G401.6 (cell line): ENCODE measurements around the gene CRY2.

Experiments
- FAIRE-seq: peaks from 2 replicates; lab custom pipeline; 2012; peaks lifted over from hg19 to GRCh38; lab: Jason Lieb, UNC

The CRY2 gene

GRCh38 chr11:45918962-45919675 lies 71.8 kb downstream of the CRY2 start:
- FAIRE-seq = no peak

- no peak for FAIRE-seq
These were observed 72.7 kb downstream of the CRY2 start for GRCh38 chr11:45919806-45920530.

- no peak for FAIRE-seq
These were observed 73.5 kb downstream of the CRY2 start for GRCh38 chr11:45920531-45921477.

- no peak for FAIRE-seq
These were observed 74.5 kb downstream of the CRY2 start for GRCh38 chr11:45921561-45922424.

- no peak for FAIRE-seq
These were observed 75.3 kb downstream of the CRY2 start, which contains the start of gene LARGE2 for GRCh38 chr11:45922425-45923082. Gene LARGE2, plus strand, starts transcription at chr11:45922656. Its CDS starts 227 bp downstream, at chr11:45922883.

GRCh38 chr11:45924036-45924915 lies 77.0 kb downstream of the CRY2 start:
- no peak for FAIRE-seq

- FAIRE-seq = no peak
These were observed 77.7 kb downstream of the CRY2 start for GRCh38 chr11:45924927-45925326.

GRCh38 chr11:45925550-45925949 lies 78.3 kb downstream of the CRY2 start:
- FAIRE-seq = no peak

- no peak for FAIRE-seq
These were observed 78.7 kb downstream of the CRY2 start for GRCh38 chr11:45926001-45926401.

GRCh38 chr11:45926536-45927331 lies 79.5 kb downstream of the CRY2 start:
- no peak for FAIRE-seq

- FAIRE-seq = no peak
These were observed 80.0 kb downstream of the CRY2 start for GRCh38 chr11:45927332-45927683.

- FAIRE-seq = no peak
These were observed 80.6 kb downstream of the CRY2 start for GRCh38 chr11:45927684-45928413.

GRCh38 chr11:45928535-45929215 lies 81.4 kb downstream of the CRY2 start:
- no peak for FAIRE-seq

GRCh38 chr11:45929486-45930030 lies 82.3 kb downstream of the CRY2 start:
- FAIRE-seq = no peak

- FAIRE-seq = no peak
These were observed 82.9 kb downstream of the CRY2 start for GRCh38 chr11:45930031-45930794.

- FAIRE-seq = no peak
These were observed 83.8 kb downstream of the CRY2 start for GRCh38 chr11:45930951-45931570.
